ENCODE data around the gene AURKA. TPM values are rescaled to one million over a fixed set of nuclear protein-coding genes. Genes with fewer than 3 reads are reported as not detected.
A peak's percentile ranks its signal among the peaks of the same experiment; 100 is the strongest.

The AURKA gene
- total and polyA plus RNA-seq, 2 of the 8 experiments (the other 6 are each of a cell fraction or from before 2014, with no cell fraction given): 45.8 to 84.8 TPM

- Histone ChIP-seq H3K79me1 (ENCODE audit: low read depth, low read length) (no peaks in the 10 kb centered on the region), H2BK15ac (ENCODE audit: low read length) (no peak overlapping the region), H4K8ac (ENCODE audit: extremely low read depth, insufficient read depth, low read length) (peak overlapping the region; percentile 22; the same call in 1 of the 2 replicates), H3K27me3 (replicated peaks in 1 of 4; ENCODE audit: control insufficient read depth in 3 of 4, extremely low read depth in 1 of 4, insufficient read depth in 3 of 4, low read length in 3 of 4) (peaks cover 0 to 11% (median 8%) of the 10 kb centered on the region in 4 experiments; a peak in 4 of 7 replicates), H3K4me3 (ENCODE audit: extremely low read depth in 1 of 4, insufficient read depth in 2 of 4, low read depth in 3 of 4, low read length in 4 of 4) (peak overlapping the region; percentile 65 to 94 (median 73)), H2AK5ac (ENCODE audit: low read depth, low read length) (0 out of 2 replicates have a peak overlapping the region, but pooled peaks have one; percentile 56), H2BK5ac (ENCODE audit: low read depth, low read length) (peak overlapping the region; percentile 18; the same call in 1 of the 2 replicates), H3K56ac (replicated peaks; ENCODE audit: insufficient read length, low read depth, low read length) (no peak overlapping the region), H3K4me2 (ENCODE audit: insufficient read depth in 1 of 2, low read depth in 2 of 2, low read length in 2 of 2) (peak overlapping the region; percentile 66 to 83), H3K4me1 (replicated peaks in 1 of 4; ENCODE audit: control insufficient read depth in 3 of 4, insufficient read depth in 4 of 4, low read length in 3 of 4) (peaks cover 4 to 11% (median 6%) of the 10 kb centered on the region in 4 experiments), H3K4ac (replicated peaks; ENCODE audit: insufficient read length, low read depth, low read length) (no peak overlapping the region), H4K91ac (replicated peaks; ENCODE audit: insufficient read length, low read length) (no peak overlapping the region), H2BK20ac (ENCODE audit: low read length) (no peak overlapping the region), H2AFZ (ENCODE audit: low read length) (peak overlapping the region; percentile 93), H3K23me2 (ENCODE audit: low read depth, low read length) (peaks cover 9% of the 10 kb centered on the region; the same call in 1 of the 2 replicates), H3K9ac (replicated peaks in 1 of 4; ENCODE audit: extremely low read depth in 1 of 4, low read depth in 3 of 4, low read length in 3 of 4) (peak overlapping the region in 2 of 4 experiments; percentile 7 to 23; a peak in 2 of 7 replicates), H3K23ac (ENCODE audit: insufficient read length) (no peak overlapping the region), H4K20me1 (replicated peaks in 1 of 2; ENCODE audit: control insufficient read depth in 1 of 2, insufficient read depth in 2 of 2, low read length in 2 of 2) (peaks cover 0 to 10% of the 10 kb centered on the region in 2 experiments), H3K14ac (ENCODE audit: insufficient read length) (no peak overlapping the region), H2BK120ac (replicated peaks; ENCODE audit: low read depth, low read length) (no peak overlapping the region), H4K5ac (ENCODE audit: insufficient read length, low read depth, low read length) (no peak overlapping the region), H3K18ac (ENCODE audit: extremely low read depth, low read length) (peak overlapping the region; percentile 48; the same call in 1 of the 2 replicates), H3K27ac (ENCODE audit: low read depth, low read length) (no peak overlapping the region), H2BK12ac (ENCODE audit: low read depth, low read length) (peak overlapping the region; percentile 39; the same call in 1 of the 2 replicates), H3K36me3 (ENCODE audit: control insufficient read depth in 2 of 4, insufficient read depth in 4 of 4, low read length in 3 of 4) (no peaks in the 10 kb centered on the region), H3K79me2 (ENCODE audit: control insufficient read depth in 1 of 2, insufficient read depth in 2 of 2, low read length in 2 of 2) (no peaks in the 10 kb centered on the region), H3K9me3 (ENCODE audit: insufficient read depth in 2 of 2, low read depth in 1 of 2, low read length in 1 of 2) (no peaks in the 10 kb centered on the region)
- DNase-seq (ENCODE audit: low read depth in 1 of 2, low spot score in 2 of 2): peak in 1 of 2 experiments; percentile 58
- WGBS, 2 experiments (ENCODE audit: extremely low coverage in 1 of 2, insufficient coverage in 1 of 2, insufficient read length in 1 of 2, insufficient replicate concordance in 2 of 2, low coverage in 1 of 2, low lambda C conversion rate in 2 of 2, missing lambda C conversion rate in 1 of 2): 52% methylated on average over 31 of the region's 51 CpGs; no CpG with 5 or more reads in 1 of the 2 experiments
- CTCF ChIA-PET (ENCODE audit: partially characterized antibody): interaction anchor here (3.7 kb wide), 1 partner anchor 16 kb away, joined by 20 read pairs; no protein-coding TSS in a partner anchor
- POLR2A ChIA-PET (ENCODE audit: partially characterized antibody): interaction anchor here (0.6 to 2.3 kb wide), 3 partner anchors 13 to 33 kb away, joined by 3 to 10 read pairs (median 4); partner anchors contain the start of genes AURKA and CSTF1
- no peak for FAIRE-seq
- TF ChIP-seq PHF8 (conservative IDR thresholded peaks at IDR 0.05; ENCODE audit: low read depth, low read length): 0 out of 2 replicates have a peak, but pooled peaks have one; percentile 1
- TF ChIP-seq TAF1 (IDR thresholded peaks at IDR 0.05; ENCODE audit: low read depth, low read length): no peak
- 0 out of 2 replicates have a peak, but pooled peaks have one; percentile 33 for TF ChIP-seq SUZ12 (IDR thresholded peaks at IDR 0.05; ENCODE audit: low read length)
- no peak for TF ChIP-seq CTCF (IDR thresholded peaks at IDR 0.05; ENCODE audit: control extremely low read depth in 1 of 3, insufficient read depth in 1 of 3, low read depth in 1 of 3, low read length in 3 of 3)
- TF ChIP-seq CTBP2 (IDR thresholded peaks at IDR 0.05; ENCODE audit: borderline replicate concordance, insufficient read depth, insufficient read length, low read length): no peak
- TF ChIP-seq SIRT6 (IDR thresholded peaks at IDR 0.05; ENCODE audit: low read length): no peak
- TF ChIP-seq ASH2L (IDR thresholded peaks at IDR 0.05; ENCODE audit: low read length): peak; percentile 49
These were observed 32.5 kb downstream of the AURKA start for GRCh38 chr20:56359212-56360132.

Data from H1 (cell line).